Upper lobe of left lung (tissue), 6 donors: ENCODE results near the gene ARHGEF7. TPM values are rescaled to one million over a fixed set of nuclear protein-coding genes. Genes with fewer than 3 reads are reported as not detected.

Source experiments
- ATAC-seq, 2 donors: fragments of 200-7000 bp; cut with Tn5 transposase; one replicate each; pipeline ENCODE4 v1.9.1; 2022; ENCODE audit warnings: mild to moderate bottlenecking in 2 of 2, moderate library complexity in 2 of 2; ENCODE audit not compliant: low FRiP score in 2 of 2
- DNase-seq, 2 donors: peaks; one replicate each; pipeline ENCODE4 v3.0.0-alpha.2; 2019 to 2020
- H3K27ac ChIP-seq, 4 donors: fragments of 200-600 bp; sonication (generic); one replicate each; pipeline ENCODE4 v1.5.1; 2016 to 2019
- H3K27me3 ChIP-seq, 4 donors: fragments of 200-600 bp; sonication (generic); one replicate each; pipeline ENCODE4 v1.5.1; 2017 to 2019
- H3K36me3 ChIP-seq, 4 donors: fragments of 200-600 bp; sonication (generic); one replicate each; pipeline ENCODE4 v1.5.1; 2016 to 2019
- H3K4me1 ChIP-seq, 4 donors: fragments of 200-600 bp; sonication (generic); one replicate each; pipeline ENCODE4 v1.5.1; 2018 to 2019
- H3K4me3 ChIP-seq, 4 donors: fragments of 200-600 bp; sonication (generic); one replicate each; pipeline ENCODE4 v1.5.1; 2017 to 2019; ENCODE audit warnings: mild to moderate bottlenecking in 2 of 4, moderate library complexity in 1 of 4
- H3K9me3 ChIP-seq, 4 donors: fragments of 200-600 bp; sonication (generic); one replicate each; pipeline ENCODE4 v1.5.1; 2018 to 2019
- CTCF ChIP-seq, 6 experiments: fragments of 450-650 bp in 4 of 6; fragments of 200-600 bp in 2 of 6; sonication (generic) in 2 of 6; IDR thresholded peaks; one replicate each; pipeline ENCODE4 v1.5.1; 2016 to 2019; ENCODE audit warnings: antibody characterized with exemption in 6 of 6
- EP300 ChIP-seq, 4 donors: sonication (generic); formaldehyde crosslinking; IDR thresholded peaks; one replicate each; pipeline ENCODE4 v1.5.1; 2017; ENCODE audit warnings: antibody characterized with exemption in 4 of 4, control low read depth in 2 of 4
- POLR2A ChIP-seq, 4 donors: fragments of 450-650 bp; IDR thresholded peaks; one replicate each; pipeline ENCODE4 v1.5.1; 2016 to 2017; ENCODE audit warnings: antibody characterized with exemption in 4 of 4, mild to moderate bottlenecking in 2 of 4
- POLR2AphosphoS5 ChIP-seq, 2 donors: sonication (generic); formaldehyde crosslinking; IDR thresholded peaks; one replicate each; pipeline ENCODE4 v1.5.1; 2017; ENCODE audit warnings: antibody characterized with exemption in 2 of 2
- WGBS, 2 donors: methylation state at CpG; one replicate each; pipeline ENCODE4 v1.1.5; 2017 to 2018; 5-methylcytosine and 5-hydroxymethylcytosine counted together
- total RNA-seq, 6 donors: library from RNA; depleted of rRNA in 4 of 6; stranded (reverse); fragments of >200 nt in 4 of 6; gene quantifications; one replicate each; pipeline versions ENCODE4 v1.1.0 to v1.2.1, GENCODE V29; 2016 to 2021
- donor health status: DM: no; HTN: no; CAD: no; lungs with moderate emphysema.
- donor health status: DM: no; HTN: yes; CAD: no; lungs with severe emphysema.

ARHGEF7 gene
- total RNA-seq, 6 donors from 2014 or later, result 50.3 to 130 (median 67.4) TPM

- TF ChIP-seq EP300 (IDR thresholded peaks at IDR 0.05) (no peak), POLR2A (IDR thresholded peaks at IDR 0.05) (no peak), POLR2AphosphoS5 (IDR thresholded peaks at IDR 0.05) (no peak), CTCF (IDR thresholded peaks at IDR 0.05) (no peak)
- Histone ChIP-seq H3K36me3 (no peaks in the 10 kb centered on the region), H3K27ac (no peak overlapping the region), H3K9me3 (no peaks in the 10 kb centered on the region), H3K4me3 (no peak overlapping the region), H3K4me1 (no peaks in the 10 kb centered on the region), H3K27me3 (no peaks in the 10 kb centered on the region)
- 69 to 75% methylated on average over 9 of the region's 9 CpGs for WGBS, 2 donors
- DNase-seq, result no peak
- no peak for ATAC-seq
Observed at GRCh38 chr13:111095911-111096501, 19.1 kb upstream of the ARHGEF7 start.

GRCh38 chr13:111099290-111099689 is 15.8 kb upstream of the ARHGEF7 start:
- DNase-seq (no peak), ATAC-seq (no peak)
- Histone ChIP-seq H3K36me3 (no peaks in the 10 kb centered on the region), H3K27ac (no peak overlapping the region), H3K27me3 (no peaks in the 10 kb centered on the region), H3K4me1 (no peaks in the 10 kb centered on the region), H3K4me3 (no peak overlapping the region), H3K9me3 (peaks cover 0 to 11% (median 9%) of the 10 kb centered on the region in 4 donors)
- WGBS, 2 donors, result 51 to 65% methylated on average over 1 of the region's 1 CpG
- no peak for TF ChIP-seq POLR2AphosphoS5 (IDR thresholded peaks at IDR 0.05)
- TF ChIP-seq CTCF (IDR thresholded peaks at IDR 0.05), result no peak
- TF ChIP-seq POLR2A (IDR thresholded peaks at IDR 0.05), result no peak
- no peak for TF ChIP-seq EP300 (IDR thresholded peaks at IDR 0.05)

GRCh38 chr13:111110054-111110453 is 5.1 kb upstream of the ARHGEF7 start:
- Histone ChIP-seq H3K4me1 (peaks cover 0 to 11% (median 8%) of the 10 kb centered on the region in 4 donors), H3K36me3 (no peaks in the 10 kb centered on the region), H3K9me3 (no peaks in the 10 kb centered on the region), H3K4me3 (no peak overlapping the region), H3K27me3 (peaks cover 0 to 8% (median 1%) of the 10 kb centered on the region in 4 donors), H3K27ac (no peak overlapping the region)
- TF ChIP-seq POLR2A (IDR thresholded peaks at IDR 0.05) (no peak), CTCF (IDR thresholded peaks at IDR 0.05) (no peak), EP300 (IDR thresholded peaks at IDR 0.05) (no peak), POLR2AphosphoS5 (IDR thresholded peaks at IDR 0.05) (no peak)
- no peak for DNase-seq
- WGBS, 2 donors, result 63 to 79% methylated on average over 2 of the region's 2 CpGs
- ATAC-seq, result no peak

- peaks cover 0 to 20% (median 7%) of the 10 kb centered on the region in 4 donors for H3K27me3 ChIP-seq
Observed at GRCh38 chr13:111111376-111111937, 3.7 kb upstream of the ARHGEF7 start.

More at GRCh38 chr13:111111376-111111937, 3.7 kb upstream of the ARHGEF7 start:
- TF ChIP-seq POLR2A (IDR thresholded peaks at IDR 0.05) (no peak), POLR2AphosphoS5 (IDR thresholded peaks at IDR 0.05) (no peak), EP300 (IDR thresholded peaks at IDR 0.05) (no peak), CTCF (IDR thresholded peaks at IDR 0.05) (no peak)
- peaks cover 7 to 22% (median 14%) of the 10 kb centered on the region in 4 donors for H3K4me1 ChIP-seq
- H3K4me3 ChIP-seq, result no peak overlapping the region
- 80 to 88% methylated on average over 7 of the region's 7 CpGs for WGBS, 2 donors
- no peak for DNase-seq
- no peaks in the 10 kb centered on the region for H3K9me3 ChIP-seq
- peak in 1 of 2 donors; percentile 8 for ATAC-seq
- H3K36me3 ChIP-seq, result no peaks in the 10 kb centered on the region
- no peak overlapping the region for H3K27ac ChIP-seq
